RWPE1 (cell line): Measurements from ENCODE around the gene TTLL12.

ENCODE experiments used
- CTCF ChIA-PET: fragments of 350-600 bp; sonication (Branson Sonifier 250); formaldehyde crosslinking; extraction: SDS; loops from one replicate; lab custom pipeline; 2021; lab: Yijun Ruan, JAX
- POLR2A ChIA-PET: fragments of 400-600 bp; formaldehyde crosslinking; extraction: SDS; loops from one replicate; lab custom pipeline; 2020; ENCODE audit warnings: antibody characterized with exemption; ENCODE audit not compliant: low non-redundant PET; lab: Yijun Ruan, JAX
- DNase-seq: peaks from one replicate; pipeline ENCODE4 v3.0.0; 2012; ENCODE audit warnings: low spot score
- H3K27ac ChIP-seq: fragments of 450-650 bp; 2 replicates; pipeline ENCODE4 v1.5.1; 2017
- CTCF ChIP-seq: fragments of 450-650 bp; conservative IDR thresholded peaks from 2 replicates; pipeline ENCODE4 v1.5.1; 2017; ENCODE audit warnings: low read depth, mild to moderate bottlenecking

The TTLL12 gene

GRCh38 chr22:43200555-43200954, 13.6 kb upstream of the TTLL12 start:
- no peak overlapping the region for H3K27ac ChIP-seq
- ChIA-PET POLR2A (no interaction called here), CTCF (interaction anchor here (0.6 kb wide), 1 partner anchor 73 kb away, joined by 3 read pairs; no protein-coding TSS in a partner anchor)
- no peak for TF ChIP-seq CTCF
- no peak for DNase-seq

GRCh38 chr22:43200031-43200430, 13.1 kb upstream of the TTLL12 start:
- no peak for DNase-seq
- ChIA-PET CTCF (no interaction called here), POLR2A (no interaction called here)
- no peak overlapping the region for H3K27ac ChIP-seq
- TF ChIP-seq CTCF = no peak

- ChIA-PET POLR2A (no interaction called here), CTCF (interaction anchor here (0.6 kb wide), 1 partner anchor 24 kb away, joined by 3 read pairs; no protein-coding TSS in a partner anchor)
- TF ChIP-seq CTCF = no peak
These were observed 12.6 kb upstream of the TTLL12 start for GRCh38 chr22:43199541-43199940.

GRCh38 chr22:43198936-43199335, 12.0 kb upstream of the TTLL12 start:
- no peak for TF ChIP-seq CTCF
- no peak for DNase-seq
- H3K27ac ChIP-seq = no peak overlapping the region
- ChIA-PET POLR2A (no interaction called here), CTCF (no interaction called here)

More at GRCh38 chr22:43199541-43199940, 12.6 kb upstream of the TTLL12 start:
- H3K27ac ChIP-seq = no peak overlapping the region
- no peak for DNase-seq

- CTCF ChIA-PET = no interaction called here
These were observed 11.2 kb upstream of the TTLL12 start for GRCh38 chr22:43198126-43198525.

GRCh38 chr22:43197271-43197941, 10.5 kb upstream of the TTLL12 start:
- no peak for DNase-seq
- no peak overlapping the region for H3K27ac ChIP-seq
- ChIA-PET CTCF (no interaction called here), POLR2A (no interaction called here)
- TF ChIP-seq CTCF = no peak

More at GRCh38 chr22:43198126-43198525, 11.2 kb upstream of the TTLL12 start:
- no peak for TF ChIP-seq CTCF
- no peak overlapping the region for H3K27ac ChIP-seq
- POLR2A ChIA-PET = no interaction called here
- no peak for DNase-seq
